22Rv1 (cell line): ENCODE measurements around the gene RTN4RL1.

Experiments used
- H3K27ac ChIP-seq: fragments of 450-650 bp; 2 replicates; pipeline ENCODE4 v1.5.1; 2017
- CTCF ChIP-seq: fragments of 450-650 bp; IDR thresholded peaks from 2 replicates; pipeline ENCODE4 v1.5.1; 2017; ENCODE audit warnings: mild to moderate bottlenecking
- ZFX ChIP-seq: fragments of 450-650 bp; IDR thresholded peaks from 2 replicates; pipeline ENCODE4 v1.6.1; 2017; ENCODE audit warnings: antibody characterized with exemption, borderline replicate concordance

Gene RTN4RL1

GRCh38 chr17:2068031-2068518 lies 42.9 kb upstream of the RTN4RL1 start:
- TF ChIP-seq CTCF (no peak), ZFX (no peak)
- no peak overlapping the region for H3K27ac ChIP-seq

GRCh38 chr17:2067608-2068024 lies 42.5 kb upstream of the RTN4RL1 start:
- TF ChIP-seq ZFX: no peak
- no peak for TF ChIP-seq CTCF
- H3K27ac ChIP-seq: no peak overlapping the region

- H3K27ac ChIP-seq: no peak overlapping the region
Measured at GRCh38 chr17:2067048-2067561, 42.0 kb upstream of the RTN4RL1 start.

GRCh38 chr17:2065949-2066400 lies 40.8 kb upstream of the RTN4RL1 start:
- no peak overlapping the region for H3K27ac ChIP-seq
- no peak for TF ChIP-seq CTCF
- no peak for TF ChIP-seq ZFX

More at GRCh38 chr17:2067048-2067561, 42.0 kb upstream of the RTN4RL1 start:
- TF ChIP-seq ZFX (no peak), CTCF (no peak)

- no peak overlapping the region for H3K27ac ChIP-seq
- peak; percentile 68 for TF ChIP-seq CTCF
- TF ChIP-seq ZFX: no peak
Measured at GRCh38 chr17:2064980-2065785, 40.0 kb upstream of the RTN4RL1 start.

GRCh38 chr17:2064520-2064971 lies 39.4 kb upstream of the RTN4RL1 start:
- TF ChIP-seq CTCF: no peak
- H3K27ac ChIP-seq: no peak overlapping the region

- TF ChIP-seq CTCF (no peak), ZFX (no peak)
- H3K27ac ChIP-seq: no peak overlapping the region
Measured at GRCh38 chr17:2064147-2064489, 39.0 kb upstream of the RTN4RL1 start.
